GM12874 (cell line): ENCODE measurements around the gene BAIAP2.

Experiments used
- TF ChIP-seq, protein P1 (sequence below): IDR thresholded peaks from 2 replicates; pipeline ENCODE4 v1.5.1; 2011; ENCODE audit warnings: low read depth, mild to moderate bottlenecking, control low read depth, low read length, moderate library complexity; ENCODE audit not compliant: insufficient read depth

BAIAP2 gene

DNA sequence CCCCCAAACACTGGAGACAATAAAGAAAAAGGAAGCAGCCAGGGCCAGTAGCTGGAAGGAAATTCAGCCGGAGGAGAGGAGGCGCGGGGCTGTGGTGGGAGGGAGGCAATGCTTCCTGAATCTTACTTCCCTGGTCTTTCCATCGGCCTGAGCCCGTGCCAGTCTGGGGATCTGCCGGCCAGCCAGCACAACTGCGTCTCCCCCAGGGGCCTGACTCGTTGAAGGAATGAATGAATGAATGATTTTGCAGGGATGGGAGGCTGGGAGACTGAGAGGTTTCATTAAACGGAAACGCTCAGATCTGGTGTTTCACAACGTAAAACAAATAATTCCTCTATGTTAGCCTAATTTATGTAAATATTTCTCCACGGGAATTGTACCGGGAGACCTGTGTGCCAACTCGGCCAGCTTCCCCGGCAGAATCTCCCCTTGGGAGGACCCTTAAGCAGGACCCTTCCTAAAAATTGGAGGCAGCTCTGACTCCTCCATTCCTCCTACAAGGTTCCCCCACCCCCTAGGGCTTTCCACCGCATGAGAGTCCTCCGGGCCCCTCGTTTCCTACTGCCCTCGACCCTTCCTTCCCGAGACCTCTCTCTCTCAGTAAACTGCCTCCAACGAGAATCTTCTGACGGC, 1.3 kb upstream of the BAIAP2 start:
- TF ChIP-seq, protein P1, sequence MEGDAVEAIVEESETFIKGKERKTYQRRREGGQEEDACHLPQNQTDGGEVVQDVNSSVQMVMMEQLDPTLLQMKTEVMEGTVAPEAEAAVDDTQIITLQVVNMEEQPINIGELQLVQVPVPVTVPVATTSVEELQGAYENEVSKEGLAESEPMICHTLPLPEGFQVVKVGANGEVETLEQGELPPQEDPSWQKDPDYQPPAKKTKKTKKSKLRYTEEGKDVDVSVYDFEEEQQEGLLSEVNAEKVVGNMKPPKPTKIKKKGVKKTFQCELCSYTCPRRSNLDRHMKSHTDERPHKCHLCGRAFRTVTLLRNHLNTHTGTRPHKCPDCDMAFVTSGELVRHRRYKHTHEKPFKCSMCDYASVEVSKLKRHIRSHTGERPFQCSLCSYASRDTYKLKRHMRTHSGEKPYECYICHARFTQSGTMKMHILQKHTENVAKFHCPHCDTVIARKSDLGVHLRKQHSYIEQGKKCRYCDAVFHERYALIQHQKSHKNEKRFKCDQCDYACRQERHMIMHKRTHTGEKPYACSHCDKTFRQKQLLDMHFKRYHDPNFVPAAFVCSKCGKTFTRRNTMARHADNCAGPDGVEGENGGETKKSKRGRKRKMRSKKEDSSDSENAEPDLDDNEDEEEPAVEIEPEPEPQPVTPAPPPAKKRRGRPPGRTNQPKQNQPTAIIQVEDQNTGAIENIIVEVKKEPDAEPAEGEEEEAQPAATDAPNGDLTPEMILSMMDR = no peak

DNA sequence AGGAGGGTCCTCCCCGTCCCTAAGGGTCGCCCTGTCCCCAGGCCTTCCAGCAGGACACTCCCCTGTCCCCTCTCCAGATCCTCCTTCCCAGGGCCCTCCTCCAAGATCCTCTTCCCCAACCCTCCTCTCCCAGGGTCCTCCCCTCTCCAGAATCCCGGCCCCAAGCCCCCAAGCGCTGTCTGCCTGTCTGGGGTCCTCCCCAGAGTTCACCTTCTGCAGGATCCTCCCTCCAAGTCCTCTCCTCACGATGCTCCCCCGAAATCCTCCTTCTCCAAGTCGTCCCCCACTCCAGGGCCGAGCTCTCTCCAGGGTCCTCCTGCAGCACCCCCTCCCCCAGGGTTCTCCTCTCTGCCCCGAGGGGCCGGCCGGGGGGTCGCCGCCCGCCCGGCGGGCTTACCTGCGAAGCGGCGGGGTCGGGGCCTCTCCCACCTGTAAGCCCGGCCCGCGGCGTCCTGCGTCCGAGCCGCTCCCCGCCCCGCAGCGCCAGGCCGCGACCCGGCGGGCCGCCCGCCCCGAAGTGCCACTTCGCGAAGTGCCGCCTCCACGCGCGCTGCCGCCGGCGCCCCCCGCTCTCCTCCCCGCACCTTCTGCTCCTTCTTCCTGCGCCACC, 678 bp upstream of the BAIAP2 start:
- TF ChIP-seq, protein P1 = no peak

DNA sequence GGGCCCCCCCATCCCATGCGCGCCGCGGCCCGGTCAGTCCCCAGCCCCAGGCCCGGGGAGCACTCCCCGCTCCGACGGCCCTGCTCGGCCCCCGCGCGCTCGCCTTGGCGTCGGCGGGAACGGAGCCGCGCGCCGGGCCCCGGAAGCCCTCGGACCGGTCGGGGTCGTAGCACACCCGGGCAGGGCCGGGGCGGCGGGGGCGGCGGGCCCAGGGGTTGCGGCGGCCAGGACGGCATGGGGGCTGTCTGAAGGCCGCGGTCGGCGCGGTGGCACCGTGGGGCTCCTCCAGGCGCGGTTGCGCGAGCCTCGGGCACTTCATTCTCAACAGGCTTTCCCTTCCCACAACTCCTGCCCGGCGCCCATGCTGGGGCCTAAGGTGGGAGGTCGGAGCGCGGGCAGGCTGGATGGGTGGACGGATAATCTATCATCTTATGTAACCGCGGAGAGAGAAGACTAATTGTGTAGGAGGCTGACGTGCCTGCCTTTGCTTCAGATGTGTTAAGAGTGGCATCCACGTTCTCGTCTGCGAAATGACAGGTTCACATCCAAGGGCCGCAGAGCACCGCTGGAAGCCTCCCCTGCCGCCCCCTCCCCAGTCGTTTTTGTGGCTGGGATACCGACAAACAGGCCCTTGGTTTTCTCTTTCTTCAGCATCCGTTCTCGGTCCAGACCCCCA, 708 bp downstream of the BAIAP2 start:
- TF ChIP-seq, protein P1 = no peak

DNA sequence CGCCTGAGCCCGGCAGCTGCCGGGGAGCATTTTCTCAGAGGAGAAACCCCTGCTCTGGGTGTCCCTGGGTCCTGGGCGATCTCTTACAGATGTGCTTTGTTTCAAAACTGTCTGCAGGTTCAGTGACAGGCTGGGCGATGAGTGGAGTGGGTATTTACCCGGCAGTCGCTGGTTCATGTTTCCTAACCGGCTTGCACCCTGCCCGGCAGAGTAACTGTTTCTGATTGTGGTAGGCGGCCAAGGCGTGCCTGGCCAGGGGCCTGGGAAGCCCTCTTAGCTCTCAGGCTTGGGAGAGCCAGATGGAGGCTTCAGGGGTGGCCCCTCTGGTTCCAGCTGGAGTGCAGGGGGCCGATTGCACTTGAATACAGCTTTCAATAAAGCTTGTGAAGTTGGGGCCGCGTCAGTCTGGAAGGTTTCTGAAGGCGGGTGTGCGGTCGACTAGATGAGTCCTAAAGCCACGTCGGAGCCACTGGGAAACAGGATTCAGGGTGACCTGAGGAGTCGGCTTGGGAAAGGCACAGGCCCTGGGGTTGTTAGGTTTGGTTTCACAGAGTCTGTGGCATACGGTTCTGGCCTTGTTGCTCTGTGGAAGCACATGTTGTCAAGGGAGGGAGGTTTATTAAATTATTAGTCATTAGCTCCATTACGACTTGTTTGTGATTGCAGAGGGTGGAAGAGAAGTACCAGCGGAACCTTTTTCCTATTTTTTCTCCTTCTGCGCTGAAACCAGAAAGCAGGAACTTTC, 1.4 kb downstream of the BAIAP2 start:
- TF ChIP-seq, protein P1 = no peak

DNA sequence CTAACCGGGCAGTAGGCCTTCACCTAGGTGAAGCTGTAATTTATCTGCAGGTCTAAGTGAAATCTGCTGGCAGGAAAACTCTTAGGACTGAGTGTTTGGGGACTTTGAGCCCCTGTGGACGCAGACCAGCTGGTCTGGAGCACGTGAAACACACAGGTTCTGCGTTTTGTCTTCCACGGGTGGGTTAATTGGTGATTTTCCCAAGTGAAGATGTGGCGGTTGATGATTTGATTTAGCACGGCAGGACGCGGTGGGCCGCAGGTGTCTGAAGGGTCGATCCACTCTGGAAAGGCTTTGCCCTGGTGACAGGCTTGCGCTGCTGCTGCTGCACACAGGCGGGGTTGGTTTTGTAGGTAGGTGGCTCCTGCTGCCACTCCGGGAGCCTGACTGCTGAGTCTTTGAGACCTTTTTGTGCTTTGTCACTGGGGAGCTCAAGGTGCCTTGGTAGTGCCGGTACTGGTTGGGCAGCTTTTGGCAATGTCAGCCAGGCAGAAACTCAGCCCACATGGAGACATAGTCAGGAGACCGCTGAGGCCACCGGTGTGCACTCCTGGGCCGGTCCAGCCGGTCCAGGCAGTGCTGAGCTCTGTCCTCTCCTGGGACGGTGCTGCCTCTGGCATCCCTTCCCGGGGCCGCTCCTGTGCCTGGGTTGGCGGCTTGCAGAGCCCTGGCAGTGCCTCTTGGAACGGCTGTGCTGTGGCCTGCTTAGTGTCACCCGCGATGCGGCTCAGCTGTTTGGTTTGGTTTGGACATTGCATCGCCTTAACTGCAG, 2.3 kb downstream of the BAIAP2 start:
- TF ChIP-seq, protein P1 = no peak

DNA sequence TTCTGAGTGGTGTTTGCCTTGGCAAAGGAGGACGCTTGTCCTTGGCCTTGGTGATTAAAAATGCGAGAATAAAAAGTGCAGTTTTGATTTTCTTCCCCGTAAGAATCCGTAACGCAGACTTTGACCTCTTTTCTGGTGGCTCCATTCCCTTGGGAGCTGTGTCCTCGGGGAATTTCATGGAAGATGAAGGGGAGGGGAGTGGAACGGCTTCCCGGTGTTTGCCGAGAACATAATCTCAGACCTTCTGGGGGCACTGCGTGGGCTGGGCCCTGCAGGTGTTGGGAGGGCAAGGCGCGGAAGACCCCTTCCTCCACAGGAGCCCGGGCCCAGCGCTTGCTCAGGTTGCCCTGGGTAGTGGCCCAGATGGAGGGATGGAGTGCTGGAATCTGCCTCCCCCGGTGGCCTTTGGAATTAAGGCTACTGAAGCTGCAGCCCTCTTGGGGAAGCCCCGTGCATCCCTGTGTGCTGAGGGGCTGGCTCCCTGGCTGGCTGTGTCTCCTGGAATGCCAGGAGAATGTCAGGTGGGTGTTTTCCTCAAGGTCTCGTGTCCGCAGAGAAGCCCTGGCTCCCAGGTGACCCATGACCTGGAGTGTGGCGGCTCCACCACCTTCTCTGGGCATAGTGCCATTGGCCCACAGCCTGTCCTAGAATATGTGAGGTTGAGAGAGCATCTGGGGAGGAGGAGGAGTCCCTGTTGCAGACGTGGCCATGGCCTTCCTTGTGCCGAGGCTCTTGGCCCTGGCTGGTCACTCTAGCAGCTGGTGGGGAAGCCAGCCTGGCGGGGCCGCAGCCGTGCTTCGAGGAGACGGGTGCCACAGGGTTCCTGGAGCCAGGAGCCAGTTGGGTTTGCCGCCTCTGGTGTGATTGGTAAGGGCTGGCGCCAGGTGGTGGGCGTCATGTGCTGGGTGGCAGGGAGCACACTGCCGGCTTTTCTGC, 3.1 kb downstream of the BAIAP2 start:
- TF ChIP-seq, protein P1 = no peak
